Measurements from ENCODE around the gene MAPK14.

- peak; percentile 58 for TF ChIP-seq CTCF (IDR thresholded peaks at IDR 0.05; ENCODE audit: low read length)
- no peak for TF ChIP-seq EZH2 (IDR thresholded peaks at IDR 0.05; ENCODE audit: borderline replicate concordance, low read length)
Observed at GRCh38 chr6:36075656-36076055, 48.0 kb downstream of the MAPK14 start.
